Colonic mucosa (tissue), 4 donors: Measurements from ENCODE around the gene CAMTA1. TPM values are rescaled to one million over a fixed set of nuclear protein-coding genes. Genes with fewer than 3 reads are reported as not detected.
"Not testable (repeated sequence)": the region's sequence is repeated elsewhere in the genome, so short reads cannot be mapped to it uniquely, and the experiment has no call there.

Experiments
- DNase-seq: peaks from one replicate; pipeline ENCODE4 v3.0.0-alpha.2; 2020
- H3K27ac ChIP-seq: fragments of 200-600 bp; one replicate; pipeline ENCODE4 v1.8.0; 2021
- H3K27me3 ChIP-seq: fragments of 200-600 bp; one replicate; pipeline ENCODE4 v1.8.0; 2021
- H3K36me3 ChIP-seq: fragments of 200-600 bp; one replicate; pipeline ENCODE4 v1.8.0; 2021
- H3K4me1 ChIP-seq: fragments of 200-600 bp; one replicate; pipeline ENCODE4 v1.8.0; 2021; ENCODE audit warnings: mild to moderate bottlenecking
- H3K4me3 ChIP-seq: fragments of 200-600 bp; one replicate; pipeline ENCODE4 v1.8.0; 2021
- H3K9ac ChIP-seq, 2 donors: one replicate each; pipeline ENCODE4 v1.7.0; 2013; ENCODE audit warnings: control low read depth in 2 of 2, low read depth in 2 of 2, low read length in 2 of 2
- H3K9me3 ChIP-seq: fragments of 200-600 bp; one replicate; pipeline ENCODE4 v1.8.0; 2021
- intact Hi-C: fragments of 100-400 bp; cut with DNase I; formaldehyde crosslinking; loops from one replicate; pipeline ENCODE4 v1.14.1; 2022
- total RNA-seq, 2 donors: library from RNA; stranded (reverse); fragmentation: NEBNext Ultra II Directional in 1 of 2; extraction: Animal tissue kit (Norgen Biotek cat#: 25700) in 1 of 2; gene quantifications; one replicate each; pipeline ENCODE4 v1.2.1, GENCODE V29; 2021
- TF ChIP-seq, protein P1 (sequence below): fragments of 200-600 bp; IDR thresholded peaks from one replicate; pipeline ENCODE4 v1.8.0; 2022; ENCODE audit warnings: antibody characterized with exemption, mild to moderate bottlenecking
- donor health status: healthy.
- donor health status: DM: no; HTN: no; CAD: no.
- donor health status: DM: no; HTN: no; CAD: no.

The CAMTA1 gene
- total RNA-seq, 2 donors from 2014 or later: 76.8 to 92.8 TPM

DNA sequence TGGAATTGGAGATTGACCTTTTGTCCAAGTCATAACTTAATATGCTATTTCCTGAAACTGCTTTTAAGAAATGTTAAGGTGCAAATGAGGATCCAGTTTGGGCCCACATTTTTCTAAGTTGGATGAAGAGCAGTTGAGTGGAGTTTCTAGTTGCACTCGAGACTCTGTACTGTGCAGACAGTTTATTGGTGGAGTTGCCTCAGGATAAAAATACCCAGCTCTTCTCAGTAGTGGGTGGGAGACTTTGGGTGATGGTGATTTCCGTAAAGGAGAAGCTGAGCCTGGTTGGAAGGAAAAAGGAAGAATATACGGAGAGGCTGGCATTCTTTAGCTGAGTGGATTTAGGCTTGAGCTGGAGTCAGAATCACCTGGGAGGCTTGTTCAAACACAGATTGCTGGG lies 49.9 kb downstream of the CAMTA1 start:
- Histone ChIP-seq H3K4me3 (no peak overlapping the region), H3K27ac (no peak overlapping the region), H3K9me3 (no peaks in the 10 kb centered on the region), H3K27me3 (no peaks in the 10 kb centered on the region), H3K36me3 (no peaks in the 10 kb centered on the region), H3K9ac (no peak overlapping the region), H3K4me1 (no peaks in the 10 kb centered on the region)
- no peak for DNase-seq
- intact Hi-C loops: no loop called here
- TF ChIP-seq, protein P1, sequence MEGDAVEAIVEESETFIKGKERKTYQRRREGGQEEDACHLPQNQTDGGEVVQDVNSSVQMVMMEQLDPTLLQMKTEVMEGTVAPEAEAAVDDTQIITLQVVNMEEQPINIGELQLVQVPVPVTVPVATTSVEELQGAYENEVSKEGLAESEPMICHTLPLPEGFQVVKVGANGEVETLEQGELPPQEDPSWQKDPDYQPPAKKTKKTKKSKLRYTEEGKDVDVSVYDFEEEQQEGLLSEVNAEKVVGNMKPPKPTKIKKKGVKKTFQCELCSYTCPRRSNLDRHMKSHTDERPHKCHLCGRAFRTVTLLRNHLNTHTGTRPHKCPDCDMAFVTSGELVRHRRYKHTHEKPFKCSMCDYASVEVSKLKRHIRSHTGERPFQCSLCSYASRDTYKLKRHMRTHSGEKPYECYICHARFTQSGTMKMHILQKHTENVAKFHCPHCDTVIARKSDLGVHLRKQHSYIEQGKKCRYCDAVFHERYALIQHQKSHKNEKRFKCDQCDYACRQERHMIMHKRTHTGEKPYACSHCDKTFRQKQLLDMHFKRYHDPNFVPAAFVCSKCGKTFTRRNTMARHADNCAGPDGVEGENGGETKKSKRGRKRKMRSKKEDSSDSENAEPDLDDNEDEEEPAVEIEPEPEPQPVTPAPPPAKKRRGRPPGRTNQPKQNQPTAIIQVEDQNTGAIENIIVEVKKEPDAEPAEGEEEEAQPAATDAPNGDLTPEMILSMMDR: no peak

DNA sequence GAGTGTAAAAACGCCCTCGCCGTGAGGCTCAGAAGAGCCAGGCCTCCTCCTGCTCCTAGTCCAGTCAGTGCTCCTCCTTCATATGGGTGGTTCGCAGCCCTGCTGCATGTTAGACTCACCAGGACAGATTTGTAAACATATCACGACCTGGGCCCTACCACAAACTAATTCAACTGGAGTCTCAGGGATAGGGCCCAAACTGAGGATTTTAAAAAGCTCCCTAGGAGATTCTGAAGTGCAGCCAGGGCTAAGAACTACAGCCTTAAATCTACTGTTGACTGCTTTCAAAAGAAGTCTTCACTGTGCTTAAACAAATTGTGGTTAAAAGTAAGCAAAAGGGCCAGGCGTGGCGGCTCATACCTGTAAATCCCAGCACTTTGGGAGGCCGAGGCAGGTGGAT lies 57.0 kb downstream of the CAMTA1 start:
- DNase-seq: no peak
- Histone ChIP-seq H3K9ac (no peak overlapping the region), H3K27me3 (no peaks in the 10 kb centered on the region), H3K27ac (no peak overlapping the region), H3K36me3 (no peaks in the 10 kb centered on the region), H3K4me1 (no peaks in the 10 kb centered on the region), H3K4me3 (no peak overlapping the region), H3K9me3 (no peaks in the 10 kb centered on the region)
- intact Hi-C loops: no loop called here
- TF ChIP-seq, protein P1: no peak

- H3K27ac ChIP-seq, H3K9ac ChIP-seq, intact Hi-C loops, H3K4me3 ChIP-seq, H3K9me3 ChIP-seq, DNase-seq, H3K27me3 ChIP-seq, H3K36me3 ChIP-seq, H3K4me1 ChIP-seq: not testable (repeated sequence)
Observed at GRCh38 chr1:6845786-6846185, 60.5 kb downstream of the CAMTA1 start.

DNA sequence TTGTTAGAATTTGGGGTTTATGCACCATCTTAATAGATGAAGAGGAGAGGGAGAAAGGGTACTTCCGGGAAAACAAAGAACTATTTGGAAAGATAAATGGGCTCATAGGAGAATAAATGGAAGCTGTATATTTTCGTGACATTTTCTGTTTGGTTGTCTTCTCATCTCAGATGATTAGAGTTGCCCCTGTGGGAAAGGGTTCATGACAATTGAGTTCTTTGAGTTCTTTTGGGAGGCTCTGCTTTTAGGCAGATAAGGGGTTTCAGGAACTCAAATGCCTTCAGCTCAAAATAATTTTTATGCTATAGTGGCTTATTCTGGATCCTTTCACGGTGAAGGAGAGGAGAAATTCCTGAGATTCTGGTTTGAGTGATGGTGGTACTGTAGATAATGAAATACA lies 63.6 kb downstream of the CAMTA1 start:
- H3K4me3 ChIP-seq: no peak overlapping the region
- no peak for DNase-seq
- intact Hi-C loops: no loop called here
- H3K9me3 ChIP-seq: no peaks in the 10 kb centered on the region
- TF ChIP-seq, protein P1: no peak
- no peaks in the 10 kb centered on the region for H3K36me3 ChIP-seq
- H3K27me3 ChIP-seq: no peaks in the 10 kb centered on the region
- H3K4me1 ChIP-seq: no peaks in the 10 kb centered on the region
- H3K27ac ChIP-seq: no peak overlapping the region
- no peak overlapping the region for H3K9ac ChIP-seq

DNA sequence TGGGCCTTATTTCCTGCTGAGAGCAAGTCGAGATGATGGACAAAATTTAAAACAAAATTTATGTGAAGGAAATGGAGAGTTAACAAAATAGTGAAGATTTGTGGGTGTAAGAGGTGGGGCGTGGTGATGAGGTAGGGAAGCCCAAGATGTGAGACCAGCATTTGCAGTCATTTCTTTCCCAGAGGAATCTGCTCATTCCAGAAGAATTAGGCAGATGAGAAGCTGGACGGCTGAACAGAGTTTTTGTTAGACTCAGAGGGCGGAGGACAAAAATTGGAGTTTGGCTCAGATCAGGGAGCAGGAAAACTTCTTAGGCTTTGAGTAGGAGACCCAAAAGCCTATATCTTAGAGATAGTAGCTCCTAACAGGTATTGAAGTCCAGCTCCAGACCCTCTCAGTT lies 65.3 kb downstream of the CAMTA1 start:
- Histone ChIP-seq H3K27me3 (no peaks in the 10 kb centered on the region), H3K4me3 (no peak overlapping the region)

GRCh38 chr1:6852136-6852890 lies 67.1 kb downstream of the CAMTA1 start:
- Histone ChIP-seq H3K27ac (no peak overlapping the region), H3K36me3 (no peaks in the 10 kb centered on the region), H3K4me3 (no peak overlapping the region), H3K9me3 (no peaks in the 10 kb centered on the region), H3K9ac (no peak overlapping the region), H3K4me1 (no peaks in the 10 kb centered on the region), H3K27me3 (no peaks in the 10 kb centered on the region)
- TF ChIP-seq, protein P1: no peak
- DNase-seq: no peak
- intact Hi-C loops: no loop called here

More for the DNA sequence above, 65.3 kb downstream of the CAMTA1 start:
- Histone ChIP-seq H3K9me3 (no peaks in the 10 kb centered on the region), H3K4me1 (no peaks in the 10 kb centered on the region), H3K36me3 (no peaks in the 10 kb centered on the region), H3K27ac (no peak overlapping the region), H3K9ac (no peak overlapping the region)
- intact Hi-C loops: no loop called here
- TF ChIP-seq, protein P1: no peak
- no peak for DNase-seq
